H1 (cell line): ENCODE measurements around the gene MAPRE3. TPM values are rescaled to one million over a fixed set of nuclear protein-coding genes. Genes with fewer than 3 reads are reported as not detected.

Experiments used
- NRF1 ChIP-seq: IDR thresholded peaks from 2 replicates; pipeline ENCODE4 v1.6.1; 2011; ENCODE audit warnings: mild to moderate bottlenecking, low read depth, low read length, improper control_type of control experiment
- polyA plus RNA-seq, 7 experiments: library from polyadenylated mRNA; depleted of rRNA in 3 of 7; stranded (reverse) in 5 of 7; unstranded in 2 of 7; fragments of >200 nt in 5 of 7; fragments of 200-250 nt in 2 of 7; gene quantifications; 1 replicate in 5 of 7; 2 replicates in 1 of 7; 4 replicates in 1 of 7; pipeline versions ENCODE4 v1.2.1 to v1.2.3, GENCODE V29; 2011 to 2013; ENCODE audit warnings: missing spikeins in 2 of 7, mixed read lengths in 2 of 7
- total RNA-seq: library from RNA; stranded (reverse); fragmentation: NEBNext Ultra II Directional; extraction: Animal tissue kit (Norgen Biotek cat#: 25700); gene quantifications from 2 replicates; pipeline ENCODE4 v1.2.1, GENCODE V29; 2021

MAPRE3 gene
- total and polyA plus RNA-seq, 2 of the 8 experiments (the other 6 are each of a cell fraction or from before 2014, with no cell fraction given), result 4.9 to 6.6 TPM

DNA sequence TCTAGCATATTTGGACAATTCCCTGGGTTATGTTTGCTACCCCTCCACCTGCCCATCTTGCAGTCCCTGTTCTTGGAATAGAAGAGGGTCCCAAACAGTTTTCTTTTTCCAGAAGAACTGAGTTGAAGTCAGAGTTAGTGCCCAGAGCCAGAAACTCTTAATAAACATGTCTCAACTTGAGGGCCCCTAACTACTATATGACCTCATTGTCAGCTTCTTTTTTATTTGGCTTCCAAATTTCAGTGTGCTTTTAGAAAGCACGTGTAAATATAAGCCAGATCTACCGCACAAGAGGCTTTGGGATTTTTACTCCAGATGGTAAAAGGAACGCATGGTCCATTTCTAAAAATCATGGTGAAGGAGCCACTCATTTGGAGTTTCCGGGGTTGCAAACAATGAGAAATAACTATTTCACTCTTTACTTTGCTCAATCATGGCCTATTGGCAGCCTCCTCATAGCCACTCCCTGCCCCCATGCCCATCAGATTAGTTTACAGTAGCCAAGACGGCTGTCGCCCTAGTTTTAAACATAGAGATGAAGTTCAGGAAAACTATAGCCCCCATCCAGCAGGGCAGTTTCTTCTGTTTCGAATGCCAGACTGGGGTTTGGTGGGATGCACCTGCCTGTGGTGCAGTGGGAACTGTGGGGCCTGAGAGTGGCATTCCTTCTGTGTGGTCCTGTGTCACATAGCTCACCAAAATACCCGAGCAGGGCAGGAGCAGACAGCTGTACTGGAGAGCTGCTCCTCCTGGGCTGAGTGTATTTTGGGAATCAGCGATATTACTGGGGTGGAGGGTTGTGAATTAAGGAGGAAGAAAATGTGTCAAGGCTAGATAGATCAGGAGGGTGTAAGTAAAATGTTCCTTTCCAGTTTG is 1.7 kb downstream of the MAPRE3 start (continued):
- no peak for TF ChIP-seq NRF1
